Measurements from ENCODE around the gene UNC13B. TPM values are rescaled to one million over a fixed set of nuclear protein-coding genes. Genes with fewer than 3 reads are reported as not detected.
"Not testable (repeated sequence)": the region's sequence is repeated elsewhere in the genome, so short reads cannot be mapped to it uniquely, and the experiment has no call there.

UNC13B gene
- total and polyA plus RNA-seq, 2 donors (not counting 1 experiment from before 2014, with no cell fraction given) = 0.19 to 0.25 TPM

GRCh38 chr9:35180801-35181200 lies 19.0 kb downstream of the UNC13B start:
- no peak overlapping the region for H3K27ac Mint-ChIP-seq
- Histone ChIP-seq H3K4me1 (ENCODE audit: control insufficient read depth in 2 of 2, insufficient read depth in 2 of 2, low read length in 2 of 2) (no peaks in the 10 kb centered on the region), H3K36me3 (replicated peaks in 1 of 2; ENCODE audit: control extremely low read depth in 1 of 2, control insufficient read depth in 1 of 2, extremely low read depth in 1 of 2, insufficient read depth in 2 of 2, low read length in 1 of 2) (no peaks in the 10 kb centered on the region), H3K79me2 (ENCODE audit: control insufficient read depth, insufficient read depth, low read length) (no peaks in the 10 kb centered on the region), H3K9ac (ENCODE audit: low read length) (no peak overlapping the region), H3K4me3 (ENCODE audit: control extremely low read depth in 1 of 5, extremely low read depth in 1 of 5, insufficient read depth in 1 of 5, low read depth in 2 of 5, low read length in 4 of 5) (no peak overlapping the region), H4K20me1 (ENCODE audit: control insufficient read depth, insufficient read depth, low read length, poor library complexity, severe bottlenecking) (no peaks in the 10 kb centered on the region), H3K27me3 (replicated peaks in 1 of 4; ENCODE audit: control extremely low read depth in 1 of 4, control insufficient read depth in 3 of 4, insufficient read depth in 4 of 4, low read length in 3 of 4) (no peaks in the 10 kb centered on the region), H3K27ac (ENCODE audit: low read length in 2 of 2) (no peak overlapping the region), H3K9me3 (ENCODE audit: control extremely low read depth in 1 of 3, control insufficient read depth in 2 of 3, insufficient read depth in 1 of 3, low read length in 2 of 3) (peaks cover 0 to 11% (median 0%) of the 10 kb centered on the region in 3 donors), H2AFZ (ENCODE audit: insufficient read depth, low read depth, low read length, poor library complexity, severe bottlenecking) (no peak overlapping the region), H3K4me2 (replicated peaks; ENCODE audit: low read depth, low read length, poor library complexity, severe bottlenecking) (no peak overlapping the region)
- no peaks in the 10 kb centered on the region for H3K27me3 Mint-ChIP-seq
- 100% methylated on average over 2 of the region's 2 CpGs for WGBS (ENCODE audit: insufficient coverage)
- no peak for TF ChIP-seq CTCF (IDR thresholded peaks at IDR 0.05)
- no peak for TF ChIP-seq EZH2 (IDR thresholded peaks at IDR 0.05; ENCODE audit: borderline replicate concordance, insufficient read depth, low read depth, low read length, poor library complexity, severe bottlenecking)
- CTCF ChIA-PET = no interaction called here
- intact Hi-C loops (cut with micrococcal nuclease) = no loop called here
- H3K4me1 Mint-ChIP-seq = no peaks in the 10 kb centered on the region
- H3K9me3 Mint-ChIP-seq (ENCODE audit: insufficient read depth) = no peaks in the 10 kb centered on the region
- POLR2A ChIA-PET = no interaction called here
- DNase-seq (no peak), ATAC-seq (ENCODE audit: low read depth) (no peak)
- H3K4me3 Mint-ChIP-seq = no peak overlapping the region

GRCh38 chr9:35182401-35182800 lies 20.6 kb downstream of the UNC13B start:
- H3K79me2 ChIP-seq (ENCODE audit: control insufficient read depth, insufficient read depth, low read length); H3K4me1 ChIP-seq (ENCODE audit: control insufficient read depth in 2 of 2, insufficient read depth in 2 of 2, low read length in 2 of 2); H3K9me3 Mint-ChIP-seq (ENCODE audit: insufficient read depth); DNase-seq; ATAC-seq (ENCODE audit: low read depth); POLR2A ChIA-PET; H3K4me3 ChIP-seq (ENCODE audit: control extremely low read depth in 1 of 5, extremely low read depth in 1 of 5, insufficient read depth in 1 of 5, low read depth in 2 of 5, low read length in 4 of 5); H3K4me3 Mint-ChIP-seq; H3K4me1 Mint-ChIP-seq; H3K27me3 ChIP-seq (replicated peaks in 1 of 4; ENCODE audit: control extremely low read depth in 1 of 4, control insufficient read depth in 3 of 4, insufficient read depth in 4 of 4, low read length in 3 of 4); H3K4me2 ChIP-seq (replicated peaks; ENCODE audit: low read depth, low read length, poor library complexity, severe bottlenecking); H3K27ac ChIP-seq (ENCODE audit: low read length in 2 of 2); H3K36me3 ChIP-seq (replicated peaks in 1 of 2; ENCODE audit: control extremely low read depth in 1 of 2, control insufficient read depth in 1 of 2, extremely low read depth in 1 of 2, insufficient read depth in 2 of 2, low read length in 1 of 2); CTCF ChIA-PET; H3K27me3 Mint-ChIP-seq; H4K20me1 ChIP-seq (ENCODE audit: control insufficient read depth, insufficient read depth, low read length, poor library complexity, severe bottlenecking); intact Hi-C loops (cut with micrococcal nuclease); H3K27ac Mint-ChIP-seq; H3K9ac ChIP-seq (ENCODE audit: low read length); H2AFZ ChIP-seq (ENCODE audit: insufficient read depth, low read depth, low read length, poor library complexity, severe bottlenecking): not testable (repeated sequence)
- peaks cover 0 to 11% (median 0%) of the 10 kb centered on the region in 3 donors for H3K9me3 ChIP-seq (ENCODE audit: control extremely low read depth in 1 of 3, control insufficient read depth in 2 of 3, insufficient read depth in 1 of 3, low read length in 2 of 3)
- WGBS (ENCODE audit: insufficient coverage) = no CpG with 5 or more reads among the region's 3 CpGs

GRCh38 chr9:35182996-35183754 lies 21.4 kb downstream of the UNC13B start:
- H3K36me3 ChIP-seq (replicated peaks in 1 of 2; ENCODE audit: control extremely low read depth in 1 of 2, control insufficient read depth in 1 of 2, extremely low read depth in 1 of 2, insufficient read depth in 2 of 2, low read length in 1 of 2); H3K9me3 Mint-ChIP-seq (ENCODE audit: insufficient read depth); H3K27me3 Mint-ChIP-seq; H3K27ac Mint-ChIP-seq; ATAC-seq (ENCODE audit: low read depth); H2AFZ ChIP-seq (ENCODE audit: insufficient read depth, low read depth, low read length, poor library complexity, severe bottlenecking); intact Hi-C loops (cut with micrococcal nuclease); H3K4me2 ChIP-seq (replicated peaks; ENCODE audit: low read depth, low read length, poor library complexity, severe bottlenecking); H3K9ac ChIP-seq (ENCODE audit: low read length); H3K4me1 Mint-ChIP-seq; CTCF ChIA-PET; POLR2A ChIA-PET; DNase-seq; H3K4me1 ChIP-seq (ENCODE audit: control insufficient read depth in 2 of 2, insufficient read depth in 2 of 2, low read length in 2 of 2); H3K4me3 Mint-ChIP-seq; H4K20me1 ChIP-seq (ENCODE audit: control insufficient read depth, insufficient read depth, low read length, poor library complexity, severe bottlenecking); H3K4me3 ChIP-seq (ENCODE audit: control extremely low read depth in 1 of 5, extremely low read depth in 1 of 5, insufficient read depth in 1 of 5, low read depth in 2 of 5, low read length in 4 of 5); H3K79me2 ChIP-seq (ENCODE audit: control insufficient read depth, insufficient read depth, low read length); H3K27ac ChIP-seq (ENCODE audit: low read length in 2 of 2); H3K27me3 ChIP-seq (replicated peaks in 1 of 4; ENCODE audit: control extremely low read depth in 1 of 4, control insufficient read depth in 3 of 4, insufficient read depth in 4 of 4, low read length in 3 of 4): not testable (repeated sequence)
- 97% methylated on average over 35 of the region's 56 CpGs for WGBS (ENCODE audit: insufficient coverage)
- H3K9me3 ChIP-seq (ENCODE audit: control extremely low read depth in 1 of 3, control insufficient read depth in 2 of 3, insufficient read depth in 1 of 3, low read length in 2 of 3) = peaks cover 0 to 11% (median 0%) of the 10 kb centered on the region in 3 donors

Measured in B cell (primary cell).